Activated T-cell treated with anti-CD3 and anti-CD28 coated beads for 1 hour (primary cell): ENCODE measurements around the gene CACNA1H.
A peak's percentile ranks its signal among the peaks of the same experiment; 100 is the strongest.

Source experiments
- DNase-seq: peaks from one replicate; pipeline ENCODE4 v3.0.0-alpha.2; 2020; ENCODE audit warnings: low read depth

CACNA1H gene

DNA sequence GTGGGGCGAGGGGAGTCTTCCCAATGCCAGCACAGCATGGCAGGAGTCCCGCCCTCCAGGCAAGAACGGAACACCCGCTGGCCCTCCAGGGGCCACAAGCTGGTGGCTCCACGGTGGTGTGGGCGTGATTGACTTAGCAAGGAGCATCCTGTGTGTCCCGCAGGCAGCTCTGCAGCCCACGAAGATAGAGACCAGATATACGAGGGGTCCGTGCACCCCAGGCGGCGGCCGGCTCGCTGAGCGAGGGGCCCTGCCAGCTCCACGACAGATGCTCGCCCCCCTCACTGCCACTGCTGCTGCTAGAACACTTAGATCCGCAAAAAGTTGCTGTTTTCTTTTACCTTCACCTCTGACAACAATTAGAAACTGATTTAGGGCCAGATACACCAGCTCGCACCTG is 10.0 kb upstream of the CACNA1H start:
- DNase-seq: no peak

GRCh38 chr16:1143761-1144450 is 9.0 kb upstream of the CACNA1H start:
- no peak for DNase-seq

DNA sequence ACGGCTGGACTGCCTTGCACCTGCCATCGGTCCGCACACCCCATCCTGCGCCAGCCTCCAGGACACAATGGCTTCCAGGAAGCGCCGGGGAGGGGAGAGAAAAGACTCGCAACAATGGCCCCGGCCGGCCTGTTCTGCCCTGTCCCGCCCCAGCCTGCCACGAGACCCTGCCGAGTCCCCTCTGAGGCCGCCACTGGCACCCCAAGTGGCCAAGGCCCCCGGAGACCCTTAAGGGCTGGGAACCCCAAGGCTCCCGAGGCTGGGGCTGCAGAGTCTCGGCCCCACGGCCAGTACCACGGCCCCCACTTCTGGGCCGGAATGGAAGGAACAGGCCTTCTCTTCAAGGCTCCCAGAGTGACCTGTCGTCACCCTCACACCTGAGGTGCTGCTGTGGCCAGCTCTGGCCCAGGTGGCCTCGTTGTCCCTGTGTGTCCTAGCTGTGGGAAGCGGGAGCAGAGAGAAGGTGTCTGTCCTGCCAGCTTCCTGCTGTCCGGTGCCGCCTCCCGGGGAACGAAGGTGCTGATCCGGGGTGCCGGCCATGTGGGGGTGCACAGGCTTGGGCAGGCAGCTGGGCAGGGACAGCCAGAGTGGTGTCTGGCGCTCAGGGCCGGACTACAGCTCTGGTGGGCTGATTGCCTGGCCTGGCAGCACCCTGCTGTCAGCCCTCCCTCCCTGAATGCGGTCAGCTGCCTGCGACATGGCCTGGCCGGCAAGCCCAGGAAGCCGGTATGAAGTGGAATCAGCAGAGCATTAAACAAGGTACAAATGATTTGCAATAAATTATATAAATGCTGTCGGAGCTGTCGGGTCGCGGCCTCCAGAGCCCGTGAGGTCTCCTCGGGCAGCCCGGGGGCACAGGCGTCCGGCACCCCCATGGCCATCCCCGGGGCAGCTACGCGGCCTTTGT is 8.2 kb upstream of the CACNA1H start:
- DNase-seq: no peak

- DNase-seq: no peak
Measured at GRCh38 chr16:1145383-1146100, 7.4 kb upstream of the CACNA1H start.

- DNase-seq: no peak
Measured at GRCh38 chr16:1146409-1146808, 6.5 kb upstream of the CACNA1H start.

GRCh38 chr16:1147027-1147426 is 5.9 kb upstream of the CACNA1H start:
- DNase-seq: no peak

GRCh38 chr16:1149101-1149636 is 3.7 kb upstream of the CACNA1H start:
- DNase-seq: no peak

GRCh38 chr16:1150511-1150982 is 2.4 kb upstream of the CACNA1H start:
- DNase-seq: no peak

DNA sequence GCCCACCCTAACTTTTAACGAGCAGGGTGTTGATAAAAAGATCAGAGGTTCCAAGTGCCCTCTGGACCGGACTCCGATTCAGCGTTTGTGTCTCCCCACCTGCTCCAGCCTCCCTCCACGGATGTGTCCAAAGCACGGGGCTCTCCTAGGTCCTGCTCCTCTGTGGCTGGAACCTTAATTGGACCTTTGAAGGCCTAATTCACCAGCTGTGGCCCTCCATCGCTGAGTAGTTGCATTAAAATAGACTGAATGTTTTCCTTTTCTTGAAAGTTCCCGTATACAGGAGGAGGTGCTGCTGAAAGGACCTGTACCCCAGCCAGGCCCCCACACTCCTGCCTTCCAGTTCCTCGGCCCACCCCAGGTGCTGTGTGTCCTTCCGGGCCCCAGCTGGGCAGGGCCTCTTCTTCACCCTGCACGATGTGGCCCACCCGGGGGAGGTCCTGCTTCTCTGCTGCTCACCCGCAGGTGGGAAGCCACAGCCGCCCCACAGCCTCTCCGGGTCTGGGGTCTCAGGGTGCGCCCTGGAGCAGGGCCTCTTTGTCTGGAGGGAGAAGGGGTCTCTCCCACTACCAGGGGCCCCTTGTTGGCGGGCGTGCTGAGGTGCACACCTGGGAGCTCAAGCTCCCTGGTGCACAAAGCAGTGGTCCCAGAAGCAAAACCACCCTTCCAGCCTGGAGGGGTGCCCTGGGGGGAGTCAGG is 1.3 kb upstream of the CACNA1H start:
- no peak for DNase-seq

DNA sequence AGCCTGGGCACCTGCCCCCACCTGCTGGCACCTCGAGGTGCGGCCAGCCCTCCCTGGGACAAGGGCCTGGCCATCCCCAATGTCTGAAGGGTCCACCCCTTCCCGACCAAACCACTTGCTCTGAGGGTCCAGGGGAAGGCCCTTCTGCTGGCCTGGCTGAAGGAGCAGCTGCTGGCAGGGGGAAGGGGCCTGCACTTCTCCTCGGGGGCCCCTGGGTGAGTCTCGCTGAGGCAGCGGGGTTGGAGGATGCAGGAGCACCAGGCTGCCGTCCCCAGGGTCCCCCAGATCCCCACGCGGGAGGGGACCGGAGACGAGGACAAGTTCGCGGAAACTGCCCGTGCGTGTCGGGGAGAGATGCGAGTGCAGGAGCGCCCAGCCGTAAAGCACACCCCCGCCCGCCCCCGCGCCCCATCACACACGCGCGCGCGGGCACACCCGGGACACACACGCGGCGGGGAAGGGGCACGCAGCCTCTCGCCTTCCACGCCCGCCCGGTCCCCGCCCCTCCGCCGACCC is 725 bp upstream of the CACNA1H start:
- peak; percentile 49 for DNase-seq

- DNase-seq: no peak
Measured at GRCh38 chr16:1153480-1154160, 714 bp downstream of the CACNA1H start.

GRCh38 chr16:1154291-1154886 is 1.5 kb downstream of the CACNA1H start:
- DNase-seq: no peak

DNA sequence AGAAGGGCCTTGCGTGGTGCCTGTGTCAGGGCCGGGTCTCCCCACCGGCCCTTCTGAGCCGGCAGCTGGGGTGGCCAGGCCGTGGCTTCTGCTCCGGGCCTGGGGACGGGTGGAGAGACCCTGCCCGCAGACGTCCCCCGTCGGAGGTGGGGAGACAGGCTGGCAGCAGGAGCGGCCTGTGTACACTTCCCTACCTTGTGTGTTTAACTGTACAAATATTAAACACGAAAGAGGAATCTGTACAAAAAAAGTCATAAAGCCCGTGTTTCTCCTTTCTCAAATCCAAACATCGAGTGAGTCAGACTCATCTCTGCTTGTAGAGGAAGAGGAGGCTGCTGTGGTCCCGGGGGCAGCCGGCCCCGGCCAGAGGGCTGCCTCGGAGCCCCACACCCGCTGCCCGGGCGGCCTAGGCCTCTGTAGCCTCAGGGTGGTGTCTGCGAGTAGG is 2.0 kb downstream of the CACNA1H start:
- no peak for DNase-seq

- DNase-seq: no peak
Measured at GRCh38 chr16:1155353-1156054, 2.6 kb downstream of the CACNA1H start.

DNA sequence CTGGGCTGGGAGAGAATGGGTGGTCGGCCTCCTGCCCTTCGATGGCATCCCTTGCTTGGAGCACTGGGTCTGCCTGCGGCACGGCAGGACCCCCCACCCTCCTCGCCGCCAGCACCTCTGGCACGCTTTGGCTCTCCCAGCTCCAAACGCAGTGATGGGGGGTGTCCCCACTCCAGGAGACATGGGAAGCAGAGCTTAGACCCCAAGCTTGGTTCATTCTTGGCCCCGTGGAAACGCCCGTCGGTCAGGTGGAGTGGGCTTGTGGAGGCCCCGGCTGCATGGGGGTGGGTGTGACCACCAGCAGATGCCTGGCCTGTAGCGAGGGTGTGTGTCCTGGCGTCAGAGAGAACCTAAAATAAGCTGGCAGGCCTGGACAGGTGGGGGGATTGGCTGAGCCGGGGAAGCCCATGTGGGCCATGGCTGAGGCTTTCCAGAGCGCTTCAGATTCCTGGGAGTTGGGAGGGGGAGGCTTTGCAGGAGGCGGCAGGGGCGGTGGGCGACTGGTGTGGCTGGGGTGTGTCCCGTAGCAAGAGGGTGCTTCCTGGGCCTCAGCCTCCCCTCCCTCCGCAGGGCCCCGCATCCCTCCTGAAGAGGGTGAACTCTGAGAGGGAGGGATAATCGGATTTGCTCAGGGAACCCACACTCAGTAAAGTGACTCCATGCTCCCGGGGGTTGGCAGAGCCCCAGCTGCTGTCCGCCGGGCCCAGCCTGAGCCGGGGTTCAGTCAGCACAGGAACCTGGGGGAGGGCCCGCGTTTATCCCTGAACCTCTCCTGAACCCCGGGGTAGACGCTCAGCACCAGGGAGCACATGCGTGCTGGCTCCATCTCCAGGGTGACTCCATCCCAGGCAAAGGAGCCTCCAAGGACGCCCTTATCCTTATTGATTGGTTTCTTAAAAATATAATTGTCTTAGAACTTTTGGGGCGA is 3.4 kb downstream of the CACNA1H start:
- no peak for DNase-seq

GRCh38 chr16:1156983-1157638 is 4.2 kb downstream of the CACNA1H start:
- DNase-seq: no peak

GRCh38 chr16:1157639-1158455 is 4.9 kb downstream of the CACNA1H start:
- no peak for DNase-seq
